ENCODE results near the gene USP53. TPM values are rescaled to one million over a fixed set of nuclear protein-coding genes. Genes with fewer than 3 reads are reported as not detected.

The USP53 gene
- total and polyA plus RNA-seq, 12 donors: 12.5 to 64.6 (median 41.8) TPM

- Histone ChIP-seq H3K4me3 (no peak overlapping the region), H3K27me3 (no peaks in the 10 kb centered on the region), H3K9me3 (no peaks in the 10 kb centered on the region), H3K36me3 (peaks cover 0 to 26% (median 4%) of the 10 kb centered on the region in 9 donors), H3K4me1 (peaks cover 0 to 51% (median 33%) of the 10 kb centered on the region in 9 donors), H3K27ac (peak overlapping the region in 7 of 10 donors; percentile 10 to 75 (median 59))
- DNase-seq (peak in 1 of 2 donors; percentile 53), ATAC-seq (peak in 7 of 8 donors; percentile 39 to 78 (median 63))
- TF ChIP-seq CTCF (IDR thresholded peaks at IDR 0.05): peak; percentile 30 to 81 (median 71)
- WGBS, 2 donors: 16 to 22% methylated on average over 3 of the region's 3 CpGs
- intact Hi-C loops (cut with DNase I): loop anchor here in 8 of 10 donors (1.0 to 10.0 kb wide), 17 partner anchors 69 to 1029 kb away; partner anchors contain the start of genes USP53 (in 3 of the 8) and SYNPO2 (in 1 of the 8)
Observed at GRCh38 chr4:119286377-119287002, 74.0 kb downstream of the USP53 start.

- H3K27ac ChIP-seq: no peak overlapping the region
- no peaks in the 10 kb centered on the region for H3K27me3 ChIP-seq
- no peak overlapping the region for H3K4me3 ChIP-seq
- WGBS, 2 donors: 97% methylated on average over 5 of the region's 5 CpGs
- no peak for TF ChIP-seq CTCF (IDR thresholded peaks at IDR 0.05)
- DNase-seq (no peak), ATAC-seq (no peak)
- H3K4me1 ChIP-seq: peaks cover 0 to 27% (median 20%) of the 10 kb centered on the region in 9 donors
- H3K9me3 ChIP-seq: no peaks in the 10 kb centered on the region
- intact Hi-C loops (cut with DNase I): loop anchor here in 8 of 10 donors (5.0 to 10.0 kb wide), 16 partner anchors 72 to 1032 kb away; partner anchors contain the start of genes USP53 (in 3 of the 8) and SYNPO2 (in 1 of the 8)
- peaks cover 0 to 51% (median 16%) of the 10 kb centered on the region in 9 donors for H3K36me3 ChIP-seq
Observed at GRCh38 chr4:119289313-119289712, 76.8 kb downstream of the USP53 start.

DNA sequence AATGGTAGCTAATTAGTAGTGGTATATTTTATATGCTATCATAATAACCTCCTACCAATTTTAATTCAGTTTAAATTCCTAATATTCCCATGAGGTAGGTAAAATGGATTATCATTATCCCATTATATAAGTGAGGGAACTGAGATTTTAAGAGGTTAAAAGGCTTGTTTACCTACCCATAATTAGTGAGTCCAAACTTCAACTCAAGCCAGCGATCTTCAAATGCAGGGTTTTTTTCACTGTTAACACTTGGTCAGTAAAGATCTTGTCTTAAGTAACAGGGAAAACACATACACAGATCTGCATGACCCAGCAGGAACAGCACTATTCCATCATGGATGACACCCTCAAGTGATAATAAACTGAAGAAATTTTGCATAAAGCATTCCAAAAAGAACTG, 78.1 kb downstream of the USP53 start:
- ATAC-seq: no peak
- Histone ChIP-seq H3K36me3 (peaks cover 0 to 61% (median 16%) of the 10 kb centered on the region in 9 donors), H3K9me3 (no peaks in the 10 kb centered on the region), H3K4me1 (peaks cover 0 to 19% (median 10%) of the 10 kb centered on the region in 9 donors), H3K27me3 (no peaks in the 10 kb centered on the region), H3K27ac (no peak overlapping the region), H3K4me3 (no peak overlapping the region)
- WGBS, 2 donors: 82 to 91% methylated on average over 1 of the region's 1 CpG
- TF ChIP-seq CTCF (IDR thresholded peaks at IDR 0.05): no peak
- no peak for DNase-seq
- intact Hi-C loops (cut with DNase I): loop anchor here in 1 of 10 donors (10.0 kb wide), 1 partner anchor 546 kb away; no protein-coding TSS in a partner anchor

GRCh38 chr4:119296356-119296755, 83.8 kb downstream of the USP53 start:
- H3K27me3 ChIP-seq: no peaks in the 10 kb centered on the region
- no peak overlapping the region for H3K27ac ChIP-seq
- no peak for TF ChIP-seq CTCF (IDR thresholded peaks at IDR 0.05)
- H3K4me3 ChIP-seq: no peak overlapping the region
- DNase-seq (no peak), ATAC-seq (no peak)
- intact Hi-C loops (cut with DNase I): loop anchor here in 2 of 10 donors (5.0 to 10.0 kb wide), 2 partner anchors 319 to 552 kb away; no protein-coding TSS in a partner anchor
- peaks cover 0 to 73% (median 27%) of the 10 kb centered on the region in 9 donors for H3K36me3 ChIP-seq
- peaks cover 8 to 42% (median 27%) of the 10 kb centered on the region in 9 donors for H3K4me1 ChIP-seq
- H3K9me3 ChIP-seq: peaks cover 0 to 4% (median 0%) of the 10 kb centered on the region in 11 donors
- 93 to 100% methylated on average over 2 of the region's 2 CpGs for WGBS, 2 donors
